Esophagus squamous epithelium (tissue), 5 donors: ENCODE data around the gene CLDN20. TPM values are rescaled to one million over a fixed set of nuclear protein-coding genes. Genes with fewer than 3 reads are reported as not detected.

Experiments used
- DNase-seq: peaks from one replicate; lab custom pipeline; 2025; lab: John Stamatoyannopoulos, UW
- H3K27ac ChIP-seq, 4 donors: fragments of 200-600 bp; sonication (generic); one replicate each; pipeline ENCODE4 v1.5.1; 2016 to 2019; ENCODE audit warnings: mild to moderate bottlenecking in 1 of 4
- H3K27me3 ChIP-seq, 4 donors: fragments of 200-600 bp; sonication (generic); 1 replicate in 3 of 4; 2 replicates in 1 of 4; pipeline versions ENCODE4 v1.5.1 to v1.6.0; 2017 to 2021; ENCODE audit warnings: antibody characterized with exemption in 1 of 4
- H3K36me3 ChIP-seq, 3 donors: fragments of 200-600 bp; sonication (generic); one replicate each; pipeline ENCODE4 v1.5.1; 2016 to 2019
- H3K4me1 ChIP-seq, 3 donors: fragments of 200-600 bp; sonication (generic); one replicate each; pipeline ENCODE4 v1.5.1; 2017 to 2019
- H3K4me3 ChIP-seq, 4 donors: fragments of 200-600 bp; sonication (generic); 1 replicate in 3 of 4; 2 replicates in 1 of 4; pipeline ENCODE4 v1.5.1; 2016 to 2019; ENCODE audit warnings: mild to moderate bottlenecking in 2 of 4, moderate library complexity in 1 of 4
- H3K9me3 ChIP-seq, 3 donors: fragments of 200-600 bp; sonication (generic); one replicate each; pipeline ENCODE4 v1.5.1; 2016 to 2019
- CTCF ChIP-seq, 6 experiments: fragments of 450-650 bp in 4 of 6; fragments of 200-600 bp in 2 of 6; sonication (generic) in 2 of 6; IDR thresholded peaks; one replicate each; pipeline ENCODE4 v1.5.1; 2016 to 2019; ENCODE audit warnings: antibody characterized with exemption in 6 of 6, mild to moderate bottlenecking in 4 of 6, moderate library complexity in 4 of 6
- POLR2A ChIP-seq, 4 donors: fragments of 450-650 bp; IDR thresholded peaks; one replicate each; pipeline ENCODE4 v1.6.1; 2017; ENCODE audit warnings: antibody characterized with exemption in 4 of 4, mild to moderate bottlenecking in 4 of 4, moderate library complexity in 3 of 4
- WGBS, 2 donors: methylation state at CpG; one replicate each; pipeline ENCODE4 v1.1.5; 2018; 5-methylcytosine and 5-hydroxymethylcytosine counted together
- intact Hi-C: fragments of 100-400 bp; cut with DNase I; formaldehyde crosslinking; loops from one replicate; pipeline ENCODE4 v1.15.0; 2022
- total RNA-seq, 4 donors: library from RNA; depleted of rRNA; stranded (reverse); fragments of >200 nt; gene quantifications; one replicate each; pipeline ENCODE4 v1.1.0, GENCODE V29; 2016
- donor health status: DM: yes; HTN: yes; CAD: no.

CLDN20 gene
- total RNA-seq, 4 donors from 2014 or later: 0.19 TPM; not detected in 3

GRCh38 chr6:155248008-155249001, 15.5 kb upstream of the CLDN20 start:
- WGBS, 2 donors: 61 to 62% methylated on average over 16 to 19 of the region's 30 CpGs
- peaks cover 0 to 42% (median 4%) of the 10 kb centered on the region in 3 donors for H3K36me3 ChIP-seq
- DNase-seq: no peak
- peak overlapping the region in 1 of 4 donors; percentile 24 for H3K4me3 ChIP-seq
- intact Hi-C loops: loop anchor here (5.0 kb wide), 1 partner anchor 71 kb away; no protein-coding TSS in a partner anchor
- H3K27me3 ChIP-seq: no peaks in the 10 kb centered on the region
- TF ChIP-seq CTCF (IDR thresholded peaks at IDR 0.05) (peak in 5 of 6 experiments; percentile 55 to 72 (median 68)), POLR2A (IDR thresholded peaks at IDR 0.05) (no peak)
- H3K4me1 ChIP-seq: peaks cover 0 to 8% (median 0%) of the 10 kb centered on the region in 3 donors
- no peaks in the 10 kb centered on the region for H3K9me3 ChIP-seq
- peak overlapping the region in 2 of 4 donors; percentile 22 to 49 for H3K27ac ChIP-seq

- H3K4me3 ChIP-seq: no peak overlapping the region
- DNase-seq: no peak
- H3K9me3 ChIP-seq: no peaks in the 10 kb centered on the region
- WGBS, 2 donors: 90 to 91% methylated on average over 9 to 10 of the region's 10 CpGs
- H3K27ac ChIP-seq: no peak overlapping the region
- peaks cover 0 to 8% (median 0%) of the 10 kb centered on the region in 3 donors for H3K4me1 ChIP-seq
- intact Hi-C loops: no loop called here
- H3K36me3 ChIP-seq: peaks cover 0 to 67% (median 8%) of the 10 kb centered on the region in 3 donors
- TF ChIP-seq POLR2A (IDR thresholded peaks at IDR 0.05) (no peak), CTCF (IDR thresholded peaks at IDR 0.05) (no peak)
- no peaks in the 10 kb centered on the region for H3K27me3 ChIP-seq
Measured at GRCh38 chr6:155250701-155251381, 13.0 kb upstream of the CLDN20 start.

GRCh38 chr6:155252581-155252980, 11.2 kb upstream of the CLDN20 start:
- DNase-seq: no peak
- Histone ChIP-seq H3K4me3 (no peak overlapping the region), H3K4me1 (peaks cover 0 to 8% (median 0%) of the 10 kb centered on the region in 3 donors), H3K27me3 (no peaks in the 10 kb centered on the region), H3K36me3 (peaks cover 0 to 84% (median 8%) of the 10 kb centered on the region in 3 donors), H3K9me3 (no peaks in the 10 kb centered on the region), H3K27ac (no peak overlapping the region)
- intact Hi-C loops: no loop called here
- TF ChIP-seq POLR2A (IDR thresholded peaks at IDR 0.05) (no peak), CTCF (IDR thresholded peaks at IDR 0.05) (no peak)
- WGBS, 2 donors: 93% methylated on average over 8 of the region's 8 CpGs

GRCh38 chr6:155253337-155253736, 10.5 kb upstream of the CLDN20 start:
- DNase-seq: no peak
- WGBS, 2 donors: 50 to 67% methylated on average over 1 of the region's 1 CpG
- H3K36me3 ChIP-seq: peaks cover 0 to 91% (median 8%) of the 10 kb centered on the region in 3 donors
- no peak overlapping the region for H3K27ac ChIP-seq
- no peak for TF ChIP-seq CTCF (IDR thresholded peaks at IDR 0.05)
- TF ChIP-seq POLR2A (IDR thresholded peaks at IDR 0.05): no peak
- peaks cover 0 to 3% (median 0%) of the 10 kb centered on the region in 3 donors for H3K4me1 ChIP-seq
- intact Hi-C loops: no loop called here
- H3K27me3 ChIP-seq: no peaks in the 10 kb centered on the region
- H3K4me3 ChIP-seq: no peak overlapping the region
- H3K9me3 ChIP-seq: no peaks in the 10 kb centered on the region
